Erythroblast (primary cell): Measurements from ENCODE around the gene GNA12.

Experiments
- GATA1 ChIP-seq: IDR thresholded peaks from 2 replicates; pipeline ENCODE4 v1.6.1; 2011; ENCODE audit warnings: low read depth, mild to moderate bottlenecking, control low read depth, low read length, moderate library complexity
- POLR2A ChIP-seq: IDR thresholded peaks from 2 replicates; pipeline ENCODE4 v1.6.1; 2011; ENCODE audit warnings: mild to moderate bottlenecking, low read length

- TF ChIP-seq POLR2A (no peak), GATA1 (no peak)
These were observed 26.7 kb downstream of the GNA12 start for GRCh38 chr7:2817456-2817855.
